Endothelial cell of umbilical vein (primary cell): ENCODE data around the gene SMIM24.

ENCODE experiments used
- CTCF ChIP-seq, 2 donors: IDR thresholded peaks; 1 replicate in 1 of 2; 2 replicates in 1 of 2; pipeline ENCODE4 v1.5.1; 2011; ENCODE audit warnings: low read length in 2 of 2, mild to moderate bottlenecking in 2 of 2, moderate library complexity in 2 of 2, control low read depth in 1 of 2, inconsistent platforms in 1 of 2, low read depth in 1 of 2; ENCODE audit not compliant: insufficient read depth in 1 of 2; ENCODE audit errors: extremely low read depth in 1 of 2
- POLR2AphosphoS5 ChIP-seq: IDR thresholded peaks from 2 replicates; pipeline ENCODE4 v1.6.1; 2012; ENCODE audit warnings: low read depth, mild to moderate bottlenecking, control low read depth, low read length, moderate library complexity; ENCODE audit not compliant: insufficient read depth

- TF ChIP-seq POLR2AphosphoS5 (no peak), CTCF (IDR thresholded peaks at IDR 0.05; ENCODE audit: extremely low read depth in 1 of 2, insufficient read depth in 1 of 2, low read depth in 1 of 2, low read length in 2 of 2) (no peak)
These were observed 28.9 kb downstream of the SMIM24 start for GRCh38 chr19:3451451-3451866.
